DLD1 (cell line): Measurements from ENCODE around the gene DVL1.
"Not testable (repeated sequence)": the region's sequence is repeated elsewhere in the genome, so short reads cannot be mapped to it uniquely, and the experiment has no call there.

Experiments used
- in situ Hi-C: cut with HindIII; loops from 2 replicates; pipeline ENCODE4 v1.10.0; 2017; ENCODE audit warnings: low sequenced_read_pairs

The DVL1 gene

DNA sequence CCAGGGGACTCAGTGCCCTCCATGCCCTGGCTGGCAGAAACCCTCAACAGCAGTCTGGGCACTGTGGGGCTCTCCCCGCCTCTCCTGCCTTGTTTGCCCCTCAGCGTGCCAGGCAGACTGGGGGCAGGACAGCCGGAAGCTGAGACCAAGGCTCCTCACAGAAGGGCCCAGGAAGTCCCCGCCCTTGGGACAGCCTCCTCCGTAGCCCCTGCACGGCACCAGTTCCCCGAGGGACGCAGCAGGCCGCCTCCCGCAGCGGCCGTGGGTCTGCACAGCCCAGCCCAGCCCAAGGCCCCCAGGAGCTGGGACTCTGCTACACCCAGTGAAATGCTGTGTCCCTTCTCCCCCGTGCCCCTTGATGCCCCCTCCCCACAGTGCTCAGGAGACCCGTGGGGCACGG lies 21.0 kb downstream of the DVL1 start:
- in situ Hi-C loops, result no loop called here

DNA sequence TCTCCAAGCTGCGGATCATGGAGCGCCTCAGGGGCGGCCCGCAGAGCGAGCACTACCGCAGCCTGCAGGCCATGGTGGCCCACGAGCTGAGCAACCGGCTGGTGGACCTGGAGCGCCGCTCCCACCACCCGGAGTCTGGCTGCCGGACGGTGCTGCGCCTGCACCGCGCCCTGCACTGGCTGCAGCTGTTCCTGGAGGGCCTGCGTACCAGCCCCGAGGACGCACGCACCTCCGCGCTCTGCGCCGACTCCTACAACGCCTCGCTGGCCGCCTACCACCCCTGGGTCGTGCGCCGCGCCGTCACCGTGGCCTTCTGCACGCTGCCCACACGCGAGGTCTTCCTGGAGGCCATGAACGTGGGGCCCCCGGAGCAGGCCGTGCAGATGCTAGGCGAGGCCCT lies 21.9 kb downstream of the DVL1 start:
- in situ Hi-C loops, result no loop called here

DNA sequence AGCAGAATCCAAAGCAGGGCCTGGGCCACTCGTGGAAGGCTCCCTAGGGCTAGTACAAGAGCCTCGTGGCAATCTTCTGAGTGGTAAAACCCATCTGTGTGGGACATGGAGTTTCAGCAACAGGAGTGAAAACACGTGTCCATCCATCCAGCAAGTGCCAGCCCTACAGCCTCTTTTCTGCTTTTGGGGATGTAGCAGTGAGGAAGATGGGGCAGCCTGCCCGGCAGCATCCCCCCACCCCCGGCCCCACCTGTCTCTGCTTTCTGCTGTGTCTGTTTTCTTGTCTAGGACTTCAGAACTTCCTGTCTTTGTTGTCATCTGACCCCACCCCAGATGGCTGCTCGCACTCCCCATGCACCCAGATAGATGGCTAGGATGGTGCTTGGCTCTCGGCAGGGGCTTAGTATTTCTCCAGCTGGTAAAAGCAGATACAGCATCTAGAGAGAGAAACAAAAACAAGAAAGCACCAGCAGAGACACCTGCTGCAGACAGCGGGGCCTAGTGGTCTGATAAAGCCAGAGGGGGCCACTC lies 23.1 kb downstream of the DVL1 start:
- in situ Hi-C loops, result no loop called here

DNA sequence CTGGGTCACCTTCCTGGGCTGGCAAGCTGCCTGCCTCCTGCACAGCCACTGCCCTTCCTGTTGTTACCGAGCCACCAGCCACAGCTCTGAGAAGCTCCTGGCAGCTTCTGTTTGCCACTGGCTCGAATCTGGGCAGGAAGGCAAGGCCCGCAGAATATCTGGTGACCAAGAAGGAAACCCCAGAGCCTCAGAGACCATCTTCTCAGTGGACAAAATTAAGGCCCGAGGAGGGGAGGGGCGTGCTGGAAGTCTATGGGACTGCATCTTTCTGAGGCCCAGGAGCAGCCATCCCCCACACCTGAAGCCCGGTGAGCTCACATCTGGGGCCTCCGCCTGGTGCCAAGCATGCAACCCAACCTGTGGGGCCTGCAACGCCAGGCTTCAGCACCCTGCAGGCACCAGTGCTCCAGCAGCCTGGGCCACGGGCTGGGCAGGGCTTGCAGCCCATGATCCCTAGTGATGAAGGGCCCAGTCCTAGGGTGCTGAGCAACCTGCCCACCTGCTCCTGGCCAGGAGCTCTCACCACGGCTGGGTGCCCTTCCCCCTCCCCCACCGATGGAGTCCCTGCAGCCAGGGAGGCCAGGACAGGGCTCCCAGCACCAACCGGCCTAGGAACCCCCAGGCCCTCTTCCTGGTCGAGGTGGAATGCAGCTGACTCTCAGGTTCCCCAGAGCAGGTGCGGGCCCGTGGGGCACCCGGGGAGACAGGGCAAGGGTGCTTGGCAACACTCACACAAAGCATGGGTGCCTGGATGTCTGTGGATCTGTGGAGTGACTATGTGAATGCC lies 23.7 kb downstream of the DVL1 start:
- in situ Hi-C loops, result no loop called here

DNA sequence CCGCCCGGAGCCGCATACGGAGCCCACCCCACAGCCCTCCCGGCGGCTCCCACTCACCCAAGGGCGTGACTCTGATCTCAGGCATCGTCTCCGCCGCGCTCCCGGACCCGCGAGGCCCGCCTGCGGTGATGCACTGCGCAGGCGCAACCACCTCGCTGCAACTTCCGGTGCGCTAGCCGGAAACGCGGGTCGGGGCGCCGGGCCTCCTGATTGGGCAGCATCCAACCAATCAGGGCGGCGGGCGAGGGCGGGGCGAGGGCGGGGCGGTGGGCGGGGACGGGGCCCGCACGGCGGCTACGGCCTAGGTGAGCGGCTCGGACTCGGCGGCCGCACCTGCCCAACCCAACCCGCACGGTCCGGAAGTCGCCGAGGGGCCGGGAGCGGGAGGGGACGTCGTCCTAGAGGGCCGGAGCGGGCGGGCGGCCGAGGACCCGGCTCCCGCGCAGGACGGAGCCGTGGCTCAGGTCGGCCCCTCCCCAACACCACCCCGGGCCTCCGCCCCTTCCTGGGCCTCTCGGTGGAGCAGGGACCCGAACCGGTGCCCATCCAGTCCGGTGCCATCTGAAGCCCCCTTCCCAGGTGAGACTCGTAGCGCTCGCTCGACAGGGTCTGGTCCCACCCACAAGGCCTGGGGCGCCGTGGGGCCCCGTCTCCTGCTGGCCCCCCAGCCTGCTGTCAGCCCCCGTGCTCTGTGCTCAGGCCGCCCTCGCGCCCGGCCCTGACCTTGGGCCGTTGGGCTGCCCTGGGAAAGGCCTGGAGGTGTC lies 24.5 kb downstream of the DVL1 start, which contains the start of the genes CPTP and INTS11:
Gene CPTP, plus strand, starts transcription at position 279 of the 764 bp plus-strand sequence. CDS start 2,109 bp downstream, outside the sequence.
Gene INTS11, minus strand, starts transcription at position 137 of the 764 bp plus-strand sequence. Its CDS starts 52 bp downstream, at position 85.
- in situ Hi-C loops, result no loop called here

DNA sequence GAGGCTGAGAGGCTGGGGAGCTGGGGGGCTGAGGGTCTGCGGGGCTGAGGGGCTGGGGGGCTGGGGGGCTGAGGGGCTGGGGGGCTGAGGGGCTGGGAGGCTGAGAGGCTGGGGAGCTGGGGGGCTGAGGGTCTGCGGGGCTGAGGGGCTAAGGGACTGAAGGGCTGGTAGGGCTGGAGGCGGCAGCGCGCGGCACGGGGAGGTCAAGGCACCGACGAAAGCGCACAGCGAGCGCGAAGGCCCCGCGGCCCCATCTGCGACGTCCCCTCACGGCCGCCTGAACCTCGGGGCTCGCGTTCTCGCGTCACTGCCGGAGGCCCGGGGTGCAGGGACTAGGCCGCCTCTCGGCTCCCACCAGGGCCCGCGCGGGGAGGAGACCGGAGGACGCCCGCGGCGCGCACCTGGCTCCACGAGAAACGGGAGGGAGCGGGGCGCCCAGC lies 25.1 kb downstream of the DVL1 start:
- in situ Hi-C loops, result no loop called here

DNA sequence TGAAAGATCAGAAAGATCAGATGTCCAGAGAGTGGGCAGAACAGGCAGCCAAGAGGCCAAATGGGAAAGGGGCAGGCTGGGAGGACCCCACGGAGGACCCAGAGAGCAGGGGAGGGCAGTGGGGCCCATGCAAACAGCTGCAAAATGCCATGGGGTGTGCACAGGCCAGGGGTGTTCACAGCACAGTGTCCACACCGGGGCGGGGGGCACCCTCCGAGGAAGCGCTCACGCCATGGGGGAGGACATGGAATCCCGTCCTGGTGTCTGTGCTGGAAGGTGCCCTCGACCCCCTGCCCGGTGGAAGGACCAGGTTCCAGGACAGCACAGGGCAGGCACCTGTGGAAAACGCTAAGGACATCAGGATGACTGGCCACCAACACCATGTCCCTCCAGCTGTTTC lies 26.3 kb downstream of the DVL1 start:
- in situ Hi-C loops, result no loop called here

DNA sequence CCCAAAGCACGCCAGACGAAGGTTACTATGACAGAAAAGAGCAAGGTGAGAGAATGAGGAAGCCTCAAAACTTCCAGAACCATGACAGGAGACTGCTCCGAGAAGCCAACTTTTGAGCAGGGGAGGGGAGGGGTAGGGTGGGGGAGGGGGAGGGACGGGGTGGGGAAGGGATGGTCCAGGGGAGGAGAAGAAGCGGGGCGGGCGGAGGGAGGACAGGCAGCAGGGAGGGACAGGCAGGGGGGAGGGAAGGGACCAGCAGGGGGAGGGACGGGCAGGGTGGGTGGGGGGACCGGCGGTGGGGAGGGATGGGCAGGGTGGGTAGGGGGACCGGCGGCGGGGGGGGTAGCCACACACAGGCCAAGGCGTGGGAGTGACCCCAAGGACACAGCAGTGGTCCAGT lies 26.8 kb downstream of the DVL1 start:
- in situ Hi-C loops, result no loop called here

DNA sequence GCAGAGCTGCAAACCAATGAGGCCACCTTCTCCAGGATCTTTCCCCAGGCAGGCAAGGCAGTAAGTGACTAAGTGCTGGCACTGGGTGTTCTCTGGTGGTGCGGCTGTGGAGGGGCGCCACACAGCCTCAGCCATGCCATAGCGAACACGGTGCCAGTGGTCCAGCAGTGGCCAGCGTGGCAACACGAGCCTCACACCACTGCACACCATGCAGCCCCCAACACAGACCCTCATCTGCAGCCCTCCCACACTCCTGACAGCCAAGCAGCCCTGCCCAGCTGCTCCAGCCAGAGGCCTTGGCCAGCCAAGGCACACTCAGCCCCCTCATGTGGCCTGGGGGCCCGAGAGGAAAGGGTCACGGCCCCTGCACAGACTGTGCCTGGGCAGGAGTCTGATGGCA lies 27.7 kb downstream of the DVL1 start:
- in situ Hi-C loops, result no loop called here

DNA sequence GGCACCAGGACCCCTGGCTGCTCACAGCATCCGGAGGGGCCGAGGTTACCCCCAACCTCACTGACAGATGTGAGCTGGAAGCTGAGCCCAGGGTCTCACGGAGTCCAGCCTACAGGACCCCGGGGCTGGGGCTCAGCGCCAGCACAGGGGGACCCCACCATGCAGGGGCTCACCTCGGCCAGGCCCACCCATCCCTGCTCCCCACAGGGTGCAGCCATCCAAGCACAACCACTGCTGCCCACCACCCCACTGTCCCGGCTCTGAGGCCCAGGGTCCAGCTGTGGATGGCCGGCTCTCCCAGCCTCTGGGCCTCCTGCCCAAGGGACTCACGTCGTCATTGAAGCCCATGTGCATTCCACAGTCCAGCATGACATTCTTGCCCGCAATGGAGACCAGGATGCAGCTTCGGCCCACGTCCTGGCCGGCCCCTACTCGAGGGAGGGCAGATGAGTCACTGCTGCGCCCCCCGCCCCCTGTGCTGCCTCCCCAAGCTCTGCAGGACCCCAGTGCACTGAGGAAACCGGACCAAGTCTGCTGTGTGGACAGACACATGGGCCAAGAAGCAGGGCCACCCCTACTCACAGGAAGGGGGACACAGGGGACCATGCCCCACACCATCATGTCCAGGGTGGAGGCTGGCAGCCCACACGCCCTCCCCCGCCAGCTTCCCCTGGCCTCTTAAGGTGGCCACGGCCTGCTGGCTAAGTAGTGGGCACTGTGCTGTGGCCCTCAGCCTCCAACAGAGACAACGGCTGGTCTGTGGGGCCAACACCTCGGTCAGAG lies 28.4 kb downstream of the DVL1 start:
- in situ Hi-C loops, result no loop called here

DNA sequence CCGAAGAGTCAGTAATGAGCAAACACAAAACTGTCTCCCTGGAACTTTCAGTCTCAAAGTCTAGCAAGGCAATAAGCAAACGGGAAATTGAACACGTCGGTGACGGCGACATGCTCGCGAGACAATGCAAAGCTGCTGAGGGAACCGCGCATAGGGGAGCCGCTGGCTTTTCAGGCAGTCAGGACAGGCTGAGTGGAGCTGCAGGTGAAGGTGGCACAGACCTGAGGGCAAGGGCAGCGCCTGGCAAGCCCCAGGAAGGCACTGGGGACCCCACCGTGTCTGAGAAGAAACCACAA lies 29.6 kb downstream of the DVL1 start:
- in situ Hi-C loops, result no loop called here

DNA sequence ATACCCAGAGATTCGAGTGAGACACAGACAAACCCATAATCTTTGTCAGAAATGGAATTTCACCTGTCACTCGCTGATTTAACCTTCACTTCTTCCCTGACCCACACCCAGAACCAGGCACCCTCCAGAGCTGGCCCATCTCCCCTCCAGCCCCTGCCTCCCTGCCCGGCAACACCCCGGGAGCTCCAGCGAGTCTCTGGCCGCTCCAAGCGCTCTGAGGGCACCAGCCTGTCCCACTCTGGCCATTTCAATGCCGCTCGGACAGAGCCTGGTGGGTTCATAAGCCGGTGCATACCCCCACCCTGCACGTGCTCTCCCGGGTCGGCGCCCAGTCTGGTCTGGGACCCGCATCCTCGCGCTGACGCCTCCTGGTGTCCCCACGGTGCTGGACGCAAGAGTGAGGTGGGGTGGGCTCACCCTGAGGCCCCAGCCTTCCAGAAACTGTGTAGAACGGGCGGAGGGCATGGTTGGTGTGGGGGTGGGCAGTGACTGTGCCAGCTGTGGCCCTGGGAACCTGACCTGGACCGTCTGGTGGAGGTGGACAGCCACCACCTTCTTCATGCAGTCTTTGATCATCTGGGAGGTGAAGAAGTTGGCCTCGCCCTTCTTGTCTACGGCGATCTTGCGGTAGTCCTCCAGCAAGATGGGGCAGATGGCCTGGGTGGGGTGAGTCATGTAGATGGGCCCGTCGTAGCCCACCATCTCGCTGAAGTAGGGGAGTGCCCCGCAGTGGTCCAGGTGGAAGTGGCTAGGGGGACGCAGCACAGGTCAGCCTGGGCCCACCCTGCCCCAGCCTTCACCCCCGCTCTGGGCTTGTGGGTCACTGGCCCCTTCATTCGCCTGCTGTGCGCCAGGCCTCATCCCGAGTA lies 30.2 kb downstream of the DVL1 start:
- in situ Hi-C loops, result no loop called here

DNA sequence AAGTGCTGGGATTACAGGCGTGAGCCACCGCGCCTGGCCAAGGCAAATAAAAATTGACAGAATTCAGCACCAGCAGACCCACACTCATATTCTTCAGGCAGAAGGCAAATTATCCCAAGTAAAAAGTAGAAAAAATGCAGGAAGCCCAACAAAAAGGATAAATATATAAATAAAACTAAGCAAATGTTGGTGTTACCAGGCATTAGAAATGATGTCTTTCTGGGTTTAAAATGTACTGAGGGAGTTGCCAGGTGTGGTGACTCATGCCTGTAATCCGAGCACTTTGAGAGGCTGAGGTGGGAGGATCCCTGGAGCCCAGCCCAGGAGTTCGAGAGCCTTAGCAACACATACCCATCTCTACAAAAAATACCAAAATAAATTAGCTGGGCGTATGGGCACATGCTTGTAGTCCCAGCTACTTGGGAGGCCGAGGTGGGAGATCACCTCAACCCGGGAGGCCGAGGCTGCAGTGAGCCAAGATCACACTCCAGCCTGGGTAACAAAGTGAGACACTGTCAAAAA lies 31.0 kb downstream of the DVL1 start:
- in situ Hi-C loops, result no loop called here

DNA sequence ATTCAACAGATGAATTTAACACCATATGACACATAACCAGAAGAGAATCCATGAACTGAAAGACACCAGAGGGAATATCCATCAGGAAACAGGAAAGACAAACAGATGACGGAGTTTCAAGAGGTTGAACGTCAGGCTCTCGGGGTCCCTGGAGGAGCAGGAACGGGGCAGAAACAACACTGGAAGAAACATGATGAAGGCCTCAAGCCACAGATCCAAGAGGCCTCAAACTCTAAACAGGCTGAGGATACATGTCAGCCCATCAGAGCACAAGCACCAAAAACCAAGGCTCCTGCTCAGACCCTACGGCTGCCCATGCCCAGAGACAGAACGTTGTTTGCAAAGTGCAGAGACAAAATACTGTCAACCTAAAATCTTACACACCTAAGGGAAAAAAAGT lies 31.8 kb downstream of the DVL1 start:
- in situ Hi-C loops, result no loop called here

DNA sequence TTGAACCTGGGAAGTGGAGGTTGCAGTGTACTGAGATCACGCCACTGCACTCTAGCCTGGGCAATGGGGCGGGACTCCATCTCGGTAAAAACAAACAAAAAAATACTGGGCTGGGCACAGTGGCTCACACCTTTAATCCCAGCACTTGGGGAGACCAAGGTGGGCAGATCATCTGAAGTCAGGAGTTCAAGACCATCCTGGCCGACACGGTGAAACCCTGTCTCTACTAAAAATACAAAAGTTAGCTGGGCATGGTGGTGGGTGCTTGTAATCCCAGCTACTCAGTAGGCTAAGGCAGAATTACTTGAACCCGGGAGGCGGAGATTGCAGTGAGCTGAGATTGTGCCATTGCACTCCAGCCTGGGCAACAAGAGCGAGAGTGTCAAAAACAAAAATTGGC lies 33.0 kb downstream of the DVL1 start:
- in situ Hi-C loops, result not testable (repeated sequence)

DNA sequence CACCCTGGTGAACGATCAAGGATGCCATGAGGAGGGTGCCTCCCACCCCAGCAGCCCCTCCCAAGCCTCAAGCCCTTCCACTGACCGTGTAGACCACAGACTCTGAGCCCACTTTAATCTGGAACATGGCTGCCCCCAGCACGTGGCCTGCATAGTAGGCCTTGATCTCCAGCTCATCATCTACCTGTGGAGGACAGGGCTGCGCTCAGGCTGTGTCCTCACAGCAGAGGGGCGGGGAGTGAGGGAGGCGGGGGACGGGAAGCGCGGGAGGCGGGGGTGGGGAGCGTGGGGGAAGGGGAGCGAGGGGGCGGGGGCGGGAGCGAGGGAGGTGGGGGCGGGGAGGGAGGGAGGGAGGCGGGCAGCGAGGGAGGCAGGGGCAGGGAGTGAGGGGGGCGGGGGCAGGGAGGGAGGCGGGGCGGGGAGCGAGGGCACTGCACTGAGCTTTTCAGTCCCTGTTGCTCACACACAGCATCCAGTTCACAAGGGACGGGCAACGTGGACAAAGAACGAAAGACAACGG lies 33.7 kb downstream of the DVL1 start:
- in situ Hi-C loops, result no loop called here

DNA sequence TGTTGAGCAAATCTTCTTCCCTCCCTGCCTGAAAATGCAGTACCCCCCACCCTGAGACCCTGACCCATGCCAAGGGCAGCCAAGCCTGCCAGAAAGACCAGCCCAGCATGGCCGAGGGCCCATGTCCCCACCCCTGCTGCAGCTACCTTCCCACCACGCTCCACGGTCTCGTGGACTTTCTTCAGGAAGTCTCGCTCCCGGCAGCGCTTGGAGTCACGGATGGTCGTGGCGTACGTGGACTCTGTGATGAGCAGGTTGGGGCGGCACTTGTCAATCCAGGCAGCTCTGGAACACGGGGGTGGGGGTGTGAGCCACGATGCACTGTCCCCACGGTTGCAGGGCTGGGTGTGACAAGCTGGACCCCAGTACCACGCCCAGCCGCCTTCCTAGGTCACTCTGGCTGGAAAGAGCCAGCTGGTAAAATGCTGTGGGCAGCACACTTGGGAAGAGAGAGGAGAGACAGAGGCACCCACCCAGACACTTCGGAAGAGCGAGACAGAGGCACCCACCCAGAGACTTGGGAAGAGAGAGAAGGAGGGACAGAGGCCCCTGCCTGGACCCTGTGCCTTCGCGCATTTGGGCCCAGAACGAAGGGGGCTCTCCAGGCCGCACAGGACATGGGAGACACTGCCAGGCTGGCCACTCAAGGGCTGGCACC lies 34.4 kb downstream of the DVL1 start:
- in situ Hi-C loops, result no loop called here

DNA sequence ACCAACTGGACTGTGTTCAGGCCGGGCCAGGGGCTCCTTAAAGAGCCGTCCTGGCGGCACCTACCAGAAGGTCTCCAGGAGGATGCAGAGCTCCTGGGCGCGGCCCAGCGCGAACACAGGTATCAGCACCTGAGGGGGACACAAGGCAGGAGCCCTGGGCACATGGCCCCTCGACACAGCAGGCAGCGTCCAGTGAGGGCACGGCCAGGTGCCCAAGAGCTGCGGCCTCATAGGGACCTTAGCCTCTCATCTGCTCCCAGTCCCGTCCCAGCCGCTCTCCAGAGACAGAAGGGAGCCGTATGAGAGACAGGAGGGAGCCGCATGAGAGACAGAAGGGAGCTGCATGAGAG lies 35.0 kb downstream of the DVL1 start:
- in situ Hi-C loops, result no loop called here

DNA sequence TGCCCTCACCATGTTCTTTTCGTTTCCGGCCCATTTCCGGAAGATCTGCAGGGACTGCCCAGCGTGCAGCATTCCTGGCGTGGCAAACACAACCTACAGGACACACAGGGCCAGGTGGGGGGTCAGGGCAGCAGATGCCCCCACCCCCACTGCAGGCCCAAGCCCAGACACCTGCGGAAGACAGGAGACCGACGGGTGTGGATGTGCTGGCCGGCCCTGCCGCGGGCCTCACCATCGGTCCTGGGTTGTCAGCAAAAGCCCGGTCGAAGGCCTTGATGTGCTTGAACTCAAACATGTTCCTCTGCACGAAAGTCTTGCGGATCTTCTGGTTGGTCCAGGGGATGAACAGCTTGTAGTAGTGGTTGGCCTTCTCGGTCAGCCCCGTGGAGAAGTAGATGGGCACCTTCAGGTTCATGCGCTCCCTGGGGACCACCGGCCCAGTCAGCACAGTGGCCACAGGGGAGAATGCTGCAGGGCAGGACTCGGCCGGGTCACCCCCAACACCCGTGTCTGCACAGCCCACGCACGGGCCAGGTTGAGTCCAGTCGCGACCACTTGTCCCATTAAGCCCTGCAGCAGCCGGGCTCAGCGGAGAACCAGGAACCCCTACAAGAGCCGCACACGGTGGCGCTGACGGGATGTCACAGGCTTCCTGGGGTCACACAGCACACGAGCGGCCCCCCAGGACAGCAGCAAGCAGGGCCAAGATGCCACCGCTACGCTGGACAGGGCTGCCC lies 35.5 kb downstream of the DVL1 start:
- in situ Hi-C loops, result no loop called here
